Ovary (tissue), 9 donors: ENCODE data around the gene CTIF. TPM values are rescaled to one million over a fixed set of nuclear protein-coding genes. Genes with fewer than 3 reads are reported as not detected.

ENCODE experiments used
- DNase-seq, 5 donors: peaks; one replicate each; pipeline ENCODE4 v3.0.0-alpha.2; 2019 to 2020
- H3K27ac ChIP-seq, 2 donors: fragments of 200-600 bp; one replicate each; pipeline versions ENCODE4 v1.5.1 to v1.8.0; 2019 to 2022
- H3K27me3 ChIP-seq: fragments of 200-600 bp; one replicate; pipeline ENCODE4 v1.8.0; 2022
- H3K36me3 ChIP-seq: fragments of 200-600 bp; sonication (generic); one replicate; pipeline ENCODE4 v1.5.1; 2019
- H3K4me1 ChIP-seq: one replicate; pipeline ENCODE4 v1.8.1; 2013; ENCODE audit warnings: mild to moderate bottlenecking, moderate library complexity; ENCODE audit not compliant: insufficient read depth
- H3K4me3 ChIP-seq: fragments of 200-600 bp; sonication (generic); one replicate; pipeline ENCODE4 v1.5.1; 2017
- H3K9me3 ChIP-seq, 2 donors: fragments of 200-600 bp in 1 of 2; sonication (generic) in 1 of 2; one replicate each; pipeline versions ENCODE4 v1.5.1 to v1.8.1; 2013 to 2019; ENCODE audit warnings: mild to moderate bottlenecking in 1 of 2, moderate library complexity in 1 of 2
- EP300 ChIP-seq: sonication (generic); formaldehyde crosslinking; IDR thresholded peaks from one replicate; pipeline ENCODE4 v1.6.1; 2017; ENCODE audit warnings: antibody characterized with exemption
- POLR2A ChIP-seq: fragments of 450-650 bp; IDR thresholded peaks from one replicate; pipeline ENCODE4 v1.6.1; 2017; ENCODE audit warnings: antibody characterized with exemption, mild to moderate bottlenecking, moderate library complexity
- WGBS, 3 donors: extraction: QIAGEN DNeasy Blood & Tissue Kit in 1 of 3; methylation state at CpG; one replicate each; pipeline versions ENCODE4 v1.1.5 to v1.1.7; 2013 to 2017; 5-methylcytosine and 5-hydroxymethylcytosine counted together
- intact Hi-C, 4 donors: fragments of 100-400 bp; cut with DNase I; formaldehyde crosslinking; loops; one replicate each; pipeline versions ENCODE4 v1.11.0 to v1.15.1; 2022 to 2023
- polyA plus RNA-seq, 2 donors: library from polyadenylated mRNA; stranded (reverse); fragments of 200-250 nt in 1 of 2; fragments of 350-450 nt in 1 of 2; fragmentation: Illumina TruSeq in 1 of 2; extraction: RNeasy Lipid Tissue Mini Kit (QIAGEN cat#74804) in 1 of 2; gene quantifications; one replicate each; pipeline ENCODE4 v1.2.3, GENCODE V29; 2013 to 2014
- total RNA-seq, 7 donors: library from RNA; depleted of rRNA in 2 of 7; stranded (reverse); fragments of >200 nt in 2 of 7; fragmentation: NEBNext Ultra II Directional in 3 of 7; extraction: Animal tissue kit (Norgen Biotek cat#: 25700) in 3 of 7; gene quantifications; one replicate each; pipeline versions ENCODE4 v1.1.0 to v1.2.4, GENCODE V29; 2016 to 2023
- TF ChIP-seq, protein P1 (sequence below), 3 donors: fragments of 450-650 bp in 2 of 3; fragments of 200-600 bp in 1 of 3; IDR thresholded peaks; one replicate each; pipeline versions ENCODE4 v1.5.1 to v1.8.0; 2016 to 2022; ENCODE audit warnings: antibody characterized with exemption in 3 of 3, mild to moderate bottlenecking in 1 of 3
- donor health status: DM: no; HTN: no; CAD: no; lungs with moderate emphysema.
- donor health status: DM: no; HTN: no; CAD: no.
- donor health status: Bipolar disorder and iron deficiency.
- donor health status: DM: yes; HTN: yes; CAD: no.
- donor health status: DM: no; HTN: no; CAD: no.
- donor health status: DM: yes; HTN: yes; CAD: no.

Gene CTIF
- total and polyA plus RNA-seq, 9 donors, result 18.5 to 94.1 (median 75.2) TPM

DNA sequence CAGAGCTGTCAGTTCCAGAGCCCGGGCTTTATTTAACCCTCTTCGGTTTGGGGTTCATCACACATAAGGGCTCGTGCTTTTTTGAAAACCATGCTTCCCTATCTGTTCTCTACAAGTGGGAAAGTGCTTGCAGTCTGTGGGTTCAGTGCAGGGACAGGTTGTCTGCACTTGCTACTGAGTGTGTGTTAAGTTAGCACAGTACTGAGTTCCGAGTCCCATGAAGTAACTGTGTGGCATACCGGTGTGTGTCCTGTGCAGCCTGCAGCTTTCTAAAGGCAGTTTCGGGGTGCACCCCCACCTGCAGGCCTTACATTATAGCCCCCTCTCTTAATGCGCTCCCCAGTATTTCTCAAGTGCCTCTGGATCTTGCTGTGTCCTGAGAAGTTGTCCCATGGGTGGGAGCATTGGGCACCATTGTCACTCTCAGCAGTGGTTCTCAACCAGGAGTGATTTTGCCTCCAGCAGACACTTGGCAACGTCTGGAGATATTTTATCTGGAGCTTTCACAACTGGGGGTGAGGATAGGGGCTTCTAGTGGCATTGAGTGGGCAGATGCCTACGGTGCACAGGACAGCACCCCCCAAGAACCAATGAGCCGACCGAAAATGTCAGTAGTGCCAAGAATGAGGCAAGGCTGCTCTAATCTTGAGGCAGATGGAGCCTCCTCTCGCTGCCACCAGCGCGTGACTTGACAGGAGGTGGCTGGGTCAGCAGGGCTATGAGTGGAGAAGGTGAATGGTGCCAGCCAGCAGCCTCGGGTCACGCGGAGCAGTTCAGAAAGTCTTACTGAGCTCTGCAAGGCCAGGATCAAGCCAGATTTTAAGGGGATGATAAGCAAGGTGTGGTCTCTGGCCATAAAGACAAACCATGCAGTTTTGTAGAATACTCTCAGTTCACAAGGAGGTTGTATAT lies 259.8 kb downstream of the CTIF start:
- Histone ChIP-seq H3K36me3 (no peaks in the 10 kb centered on the region), H3K9me3 (no peaks in the 10 kb centered on the region), H3K4me1 (peaks cover 9% of the 10 kb centered on the region), H3K27me3 (no peaks in the 10 kb centered on the region), H3K4me3 (no peak overlapping the region), H3K27ac (no peak overlapping the region)
- TF ChIP-seq, protein P1, sequence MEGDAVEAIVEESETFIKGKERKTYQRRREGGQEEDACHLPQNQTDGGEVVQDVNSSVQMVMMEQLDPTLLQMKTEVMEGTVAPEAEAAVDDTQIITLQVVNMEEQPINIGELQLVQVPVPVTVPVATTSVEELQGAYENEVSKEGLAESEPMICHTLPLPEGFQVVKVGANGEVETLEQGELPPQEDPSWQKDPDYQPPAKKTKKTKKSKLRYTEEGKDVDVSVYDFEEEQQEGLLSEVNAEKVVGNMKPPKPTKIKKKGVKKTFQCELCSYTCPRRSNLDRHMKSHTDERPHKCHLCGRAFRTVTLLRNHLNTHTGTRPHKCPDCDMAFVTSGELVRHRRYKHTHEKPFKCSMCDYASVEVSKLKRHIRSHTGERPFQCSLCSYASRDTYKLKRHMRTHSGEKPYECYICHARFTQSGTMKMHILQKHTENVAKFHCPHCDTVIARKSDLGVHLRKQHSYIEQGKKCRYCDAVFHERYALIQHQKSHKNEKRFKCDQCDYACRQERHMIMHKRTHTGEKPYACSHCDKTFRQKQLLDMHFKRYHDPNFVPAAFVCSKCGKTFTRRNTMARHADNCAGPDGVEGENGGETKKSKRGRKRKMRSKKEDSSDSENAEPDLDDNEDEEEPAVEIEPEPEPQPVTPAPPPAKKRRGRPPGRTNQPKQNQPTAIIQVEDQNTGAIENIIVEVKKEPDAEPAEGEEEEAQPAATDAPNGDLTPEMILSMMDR (IDR thresholded peaks at IDR 0.05), result no peak
- no peak for TF ChIP-seq EP300
- no peak for TF ChIP-seq POLR2A
- 93 to 96% (median 95%) methylated on average over 17 of the region's 17 CpGs for WGBS, 3 donors
- peak in 3 of 5 donors; percentile 3 to 17 (median 10) for DNase-seq
- intact Hi-C loops, result no loop called here

DNA sequence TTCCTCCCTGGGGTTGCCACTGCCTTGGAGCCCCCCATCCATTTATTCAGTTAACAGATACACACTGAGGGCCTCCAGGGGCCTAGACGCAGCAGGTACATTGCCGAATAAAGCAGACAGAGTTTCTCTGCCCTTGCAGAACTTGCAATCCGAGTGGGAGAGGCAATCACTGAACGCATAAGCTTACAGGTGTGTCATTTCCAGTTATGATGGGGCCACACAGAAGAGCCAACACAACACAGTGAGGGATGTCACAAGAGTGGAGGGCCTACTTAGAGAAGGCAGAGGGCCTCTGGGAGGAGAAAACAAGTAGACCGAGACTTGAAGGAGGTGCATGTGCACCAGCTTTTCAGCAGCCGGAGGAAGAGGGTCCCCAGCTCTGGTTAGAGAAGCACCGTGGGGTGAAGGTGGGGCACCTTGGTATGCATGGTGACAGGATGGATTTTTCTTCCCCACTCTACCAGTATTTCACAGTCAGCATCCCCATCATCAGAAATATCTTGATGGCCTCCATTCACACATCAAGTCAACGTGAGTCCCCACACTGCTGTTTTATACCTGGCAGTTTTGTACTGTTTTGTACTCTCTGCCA lies 261.0 kb downstream of the CTIF start:
- H3K4me1 ChIP-seq, result peaks cover 9% of the 10 kb centered on the region
- DNase-seq, result peak in 1 of 5 donors; percentile 0
- no peaks in the 10 kb centered on the region for H3K36me3 ChIP-seq

DNA sequence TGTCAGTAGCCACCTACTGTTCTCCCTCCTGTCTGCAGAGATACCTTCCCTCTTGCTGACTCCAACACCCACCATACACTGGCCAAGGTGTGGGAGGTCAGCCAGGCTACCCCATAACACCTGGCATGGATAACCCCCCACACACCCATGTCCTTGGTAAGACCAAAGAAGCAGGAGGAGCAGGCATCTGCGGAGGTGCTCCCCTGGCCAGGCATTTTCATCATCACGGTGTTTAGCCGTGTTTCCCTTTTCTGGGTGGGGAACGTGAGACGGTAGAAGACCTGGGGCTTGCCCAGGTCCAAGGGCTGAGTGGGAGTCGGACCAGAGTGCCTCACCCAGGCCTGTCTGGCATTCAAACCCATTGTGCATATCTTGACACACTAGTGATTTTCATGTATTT lies 261.6 kb downstream of the CTIF start:
- TF ChIP-seq, protein P1 (IDR thresholded peaks at IDR 0.05), result no peak
- TF ChIP-seq POLR2A, result no peak
- no peak for TF ChIP-seq EP300
- Histone ChIP-seq H3K36me3 (no peaks in the 10 kb centered on the region), H3K9me3 (no peaks in the 10 kb centered on the region), H3K4me3 (no peak overlapping the region), H3K27ac (no peak overlapping the region), H3K27me3 (no peaks in the 10 kb centered on the region), H3K4me1 (peaks cover 9% of the 10 kb centered on the region)
- intact Hi-C loops, result no loop called here
- peak in 3 of 5 donors; percentile 5 to 11 (median 11) for DNase-seq
- 92 to 93% (median 92%) methylated on average over 6 of the region's 6 CpGs for WGBS, 3 donors

More for the DNA sequence above, 261.0 kb downstream of the CTIF start:
- no peak overlapping the region for H3K4me3 ChIP-seq
- H3K27ac ChIP-seq, result no peak overlapping the region
- no peaks in the 10 kb centered on the region for H3K9me3 ChIP-seq
- 80 to 93% (median 92%) methylated on average over 8 of the region's 8 CpGs for WGBS, 3 donors
- H3K27me3 ChIP-seq, result no peaks in the 10 kb centered on the region
- intact Hi-C loops, result no loop called here
- TF ChIP-seq EP300 (no peak), POLR2A (no peak)
- TF ChIP-seq, protein P1 (IDR thresholded peaks at IDR 0.05), result no peak

DNA sequence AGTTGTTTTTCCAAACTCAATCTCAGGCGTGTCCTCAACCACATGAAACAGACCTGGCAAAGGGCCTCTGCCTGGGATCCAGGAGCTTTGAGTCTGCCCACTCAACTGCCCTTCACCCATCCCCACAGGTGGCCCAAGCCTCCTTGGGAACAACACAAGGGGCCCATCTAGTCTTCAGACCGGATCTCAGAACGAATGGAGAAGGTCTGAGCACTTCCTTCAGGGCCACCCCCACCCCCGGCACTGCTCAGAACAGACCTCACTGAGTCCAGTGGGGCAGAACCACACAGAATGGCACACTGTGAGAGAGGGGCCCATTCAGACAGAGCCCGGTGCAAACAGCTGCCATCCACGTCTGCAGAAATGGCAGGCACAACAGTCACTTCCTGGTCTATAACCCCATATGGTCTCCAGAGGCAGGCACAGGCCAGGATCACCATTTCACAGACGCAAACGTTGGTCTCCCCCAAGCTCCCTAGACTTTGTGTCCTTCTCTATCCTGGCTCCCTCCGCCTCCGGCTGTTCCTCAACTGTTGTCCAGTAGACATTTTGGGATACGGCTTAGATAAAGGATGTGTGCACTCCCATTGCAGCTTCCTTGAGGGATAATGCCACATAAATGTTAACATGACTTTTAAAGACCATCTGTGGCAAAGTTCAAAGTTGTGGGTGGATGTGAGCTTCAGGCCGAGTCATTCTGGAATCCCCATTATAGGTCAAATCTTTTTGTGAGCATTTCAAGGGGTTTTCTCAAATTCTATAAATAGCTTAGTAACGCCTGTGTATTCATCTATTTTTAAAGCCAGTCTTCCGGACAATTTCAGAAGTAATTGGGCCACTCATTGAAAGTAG lies 262.3 kb downstream of the CTIF start:
- no peak overlapping the region for H3K4me3 ChIP-seq
- TF ChIP-seq POLR2A (no peak), EP300 (no peak)
- TF ChIP-seq, protein P1 (IDR thresholded peaks at IDR 0.05), result no peak
- H3K36me3 ChIP-seq, result no peaks in the 10 kb centered on the region
- H3K27me3 ChIP-seq, result no peaks in the 10 kb centered on the region
- 66 to 68% (median 67%) methylated on average over 13 to 14 of the region's 14 CpGs for WGBS, 3 donors
- no peaks in the 10 kb centered on the region for H3K9me3 ChIP-seq
- DNase-seq, result peak in 3 of 5 donors; percentile 7 to 28 (median 12)
- H3K27ac ChIP-seq, result peak overlapping the region in 1 of 2 donors; percentile 32
- peaks cover 9% of the 10 kb centered on the region for H3K4me1 ChIP-seq
- intact Hi-C loops, result no loop called here
